Ishikawa (cell line): ENCODE data around the gene RPS6KA6.

Source experiments
- NFIC ChIP-seq: IDR thresholded peaks from 2 replicates; pipeline ENCODE4 v1.6.1; 2012
- RAD21 ChIP-seq: IDR thresholded peaks from 2 replicates; pipeline ENCODE4 v1.6.1; 2012; ENCODE audit warnings: low read depth
- REST ChIP-seq: IDR thresholded peaks from 2 replicates; pipeline ENCODE4 v1.6.1; 2012; ENCODE audit warnings: low read depth, mild to moderate bottlenecking

GRCh38 chrX:84064814-84065213 is 123.2 kb downstream of the RPS6KA6 start:
- TF ChIP-seq RAD21 (no peak), REST (no peak), NFIC (no peak)
